ENCODE data around the gene CLNK.

CLNK gene

DNA sequence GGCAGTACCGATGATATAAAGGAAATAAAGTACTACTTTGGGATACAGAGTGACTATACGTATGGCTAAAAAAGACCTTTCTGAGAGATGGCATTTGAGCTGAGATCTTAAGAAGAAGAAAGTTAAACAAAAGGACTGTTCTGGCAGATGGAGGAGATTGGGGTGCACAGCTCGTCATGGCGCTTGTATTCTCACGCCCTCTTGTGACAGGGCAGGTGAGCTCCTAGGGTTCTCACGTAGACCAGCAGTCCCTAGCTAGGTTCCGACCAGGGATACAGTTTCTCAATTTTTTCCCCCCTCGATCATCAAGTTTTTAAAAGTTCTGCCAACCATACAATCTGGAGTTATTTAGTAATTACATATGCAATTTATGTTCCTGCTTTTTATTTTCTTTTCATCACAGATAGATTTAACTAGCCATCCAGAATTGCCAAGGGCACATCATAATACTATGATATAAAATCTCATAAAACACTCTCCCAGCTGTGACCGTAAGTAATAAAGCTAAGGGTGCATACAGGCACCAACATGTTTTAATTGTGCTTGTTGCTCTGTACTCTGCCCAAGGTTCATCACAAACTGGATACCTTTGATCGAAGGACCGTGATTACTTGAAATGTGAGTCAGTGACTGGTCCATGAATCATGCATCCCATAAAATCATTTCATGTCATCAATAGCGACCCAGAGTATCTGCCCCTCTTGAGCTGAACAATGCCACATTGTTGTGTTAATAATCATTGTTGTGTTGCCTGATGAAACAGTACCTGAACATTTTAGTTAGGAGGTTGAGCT is 157.9 kb downstream of the CLNK start:
- Mint-ChIP-seq H3K4me3 (no peak overlapping the region), H3K27ac (no peak overlapping the region), H3K27me3 (no peaks in the 10 kb centered on the region), H3K36me3 (no peaks in the 10 kb centered on the region), H3K9me3 (ENCODE audit: low read depth) (no peaks in the 10 kb centered on the region), H3K4me1 (ENCODE audit: low read depth) (no peaks in the 10 kb centered on the region)

DNA sequence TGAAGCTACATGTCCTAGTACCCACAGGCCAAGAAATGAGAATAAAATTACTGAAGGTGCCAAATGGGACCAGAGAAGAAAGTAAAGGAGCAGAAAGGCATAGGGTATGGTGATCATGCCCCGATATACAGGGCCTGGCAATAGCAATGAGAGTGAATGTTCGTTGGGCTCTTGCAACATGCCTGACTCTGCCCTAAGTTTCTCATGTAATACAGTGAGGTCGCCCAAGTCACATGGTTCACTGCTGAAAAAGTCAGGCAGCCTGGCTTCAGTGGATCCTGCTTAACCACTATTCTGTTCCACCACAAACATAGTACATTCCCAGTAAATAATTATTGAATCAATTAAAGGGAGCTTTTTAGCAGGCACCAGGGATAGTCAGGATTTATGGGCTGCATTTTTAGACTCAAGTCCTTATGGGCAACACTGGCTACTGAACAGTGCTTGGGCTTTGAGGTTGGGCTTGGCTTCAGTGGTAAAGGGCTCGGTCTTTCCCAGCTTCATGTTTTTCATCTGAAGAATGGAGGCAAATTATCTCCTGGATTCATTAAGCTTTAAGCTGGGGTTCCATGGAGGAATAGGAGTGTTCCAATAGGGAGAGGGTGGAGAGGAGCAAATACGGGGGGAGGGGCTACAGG is 160.3 kb downstream of the CLNK start:
- H3K4me1 Mint-ChIP-seq (ENCODE audit: low read depth), result no peaks in the 10 kb centered on the region
- no peak overlapping the region for H3K27ac Mint-ChIP-seq
- no peaks in the 10 kb centered on the region for H3K27me3 Mint-ChIP-seq
- H3K36me3 Mint-ChIP-seq, result no peaks in the 10 kb centered on the region
- no peaks in the 10 kb centered on the region for H3K9me3 Mint-ChIP-seq (ENCODE audit: low read depth)
- no peak overlapping the region for H3K4me3 Mint-ChIP-seq

DNA sequence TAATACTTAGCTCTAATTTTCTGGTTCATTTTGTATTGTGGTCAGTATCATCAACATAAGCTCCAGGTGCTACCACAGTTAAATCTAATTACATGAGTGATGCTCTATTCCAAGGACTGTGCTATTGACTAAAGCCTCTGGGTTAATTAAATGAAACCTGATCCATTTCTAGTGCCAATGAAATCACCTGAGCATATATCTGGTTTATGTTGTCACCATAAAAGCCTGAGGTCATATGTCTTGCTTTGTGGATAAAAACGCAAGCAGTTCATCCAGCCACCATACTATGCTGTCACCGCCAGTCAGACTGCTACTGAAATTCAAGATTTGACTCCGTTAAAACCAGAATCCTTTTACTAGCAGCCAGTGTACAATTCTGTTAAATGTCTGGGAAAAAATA is 163.1 kb downstream of the CLNK start:
- Mint-ChIP-seq H3K36me3 (no peaks in the 10 kb centered on the region), H3K9me3 (ENCODE audit: low read depth) (no peaks in the 10 kb centered on the region), H3K27me3 (no peaks in the 10 kb centered on the region), H3K27ac (no peak overlapping the region), H3K4me3 (no peak overlapping the region), H3K4me1 (ENCODE audit: low read depth) (no peaks in the 10 kb centered on the region)

DNA sequence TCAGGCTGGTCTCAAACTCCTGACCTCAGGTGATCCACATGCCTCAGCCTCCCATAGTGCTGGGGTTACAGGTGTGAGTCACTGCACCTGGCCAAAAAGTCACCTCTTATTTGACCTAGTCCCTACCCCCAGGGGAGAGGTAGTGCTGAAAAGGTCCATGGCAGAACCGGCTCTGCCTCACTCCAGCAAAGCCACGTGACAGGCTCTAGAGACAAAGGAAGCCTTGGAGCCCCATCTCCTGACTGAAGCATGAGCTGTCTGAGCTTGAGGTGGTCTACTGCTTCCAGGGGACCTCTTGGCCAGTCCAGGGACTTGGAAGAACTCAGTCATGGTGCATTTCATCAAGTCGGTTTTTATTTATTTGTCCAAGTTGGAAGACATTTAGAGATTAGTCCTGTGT is 174.8 kb downstream of the CLNK start:
- Mint-ChIP-seq H3K27me3 (no peaks in the 10 kb centered on the region), H3K27ac (no peak overlapping the region), H3K4me3 (no peak overlapping the region), H3K4me1 (ENCODE audit: low read depth) (peaks cover 4% of the 10 kb centered on the region), H3K9me3 (ENCODE audit: low read depth) (peaks cover 5% of the 10 kb centered on the region), H3K36me3 (peaks cover 2% of the 10 kb centered on the region)

DNA sequence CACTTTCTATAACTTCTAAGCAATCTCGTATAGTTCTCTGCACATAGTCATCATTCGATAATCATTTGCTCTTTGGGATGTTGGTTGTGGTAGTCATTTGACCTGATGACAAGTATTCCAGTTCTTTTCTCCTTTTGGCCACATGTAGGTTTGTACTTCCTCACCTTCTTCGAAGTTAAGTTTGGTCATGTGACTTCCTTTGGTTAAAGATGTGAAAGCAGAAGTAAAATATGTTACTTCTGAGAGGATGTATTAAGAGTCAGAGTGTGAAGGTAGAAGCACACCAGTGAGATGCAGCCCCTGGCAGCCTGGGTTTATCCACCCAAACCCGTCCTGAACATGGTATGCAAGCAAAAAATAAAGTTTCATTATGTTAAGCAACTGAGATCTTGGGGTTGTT is 178.5 kb downstream of the CLNK start:
- Mint-ChIP-seq H3K27me3 (peaks cover 2% of the 10 kb centered on the region), H3K9me3 (ENCODE audit: low read depth) (peaks cover 5% of the 10 kb centered on the region), H3K27ac (no peak overlapping the region), H3K4me1 (ENCODE audit: low read depth) (peaks cover 4% of the 10 kb centered on the region), H3K36me3 (peaks cover 2% of the 10 kb centered on the region), H3K4me3 (no peak overlapping the region)

DNA sequence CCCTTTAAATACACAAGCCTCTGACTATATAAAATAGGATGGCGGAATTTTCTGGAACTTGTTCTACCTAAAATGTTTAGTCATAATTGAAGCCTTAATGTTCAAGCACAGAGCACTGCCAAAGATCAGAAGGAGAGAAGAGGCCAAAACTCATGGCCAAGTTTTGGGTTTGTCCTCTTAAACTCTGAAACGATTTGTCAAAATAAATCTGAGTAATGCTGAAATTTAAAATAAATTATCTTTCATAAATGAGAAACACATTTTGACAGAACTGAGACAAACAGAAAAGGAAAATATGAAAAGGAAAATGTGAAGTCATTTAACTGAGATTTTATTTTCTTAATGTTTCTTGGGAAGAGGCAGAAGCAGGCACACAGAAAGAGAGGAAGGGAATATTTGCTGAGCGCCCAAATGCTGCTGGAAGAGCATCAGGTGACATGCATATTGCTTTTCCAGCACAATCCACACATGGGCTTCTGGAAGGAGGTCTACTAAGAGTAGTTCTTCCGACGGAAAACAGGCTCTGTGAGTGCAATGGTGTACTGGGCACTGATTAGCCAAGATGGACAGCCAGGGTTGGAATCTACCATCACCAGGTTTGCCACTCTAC is 179.9 kb downstream of the CLNK start:
- peaks cover 5% of the 10 kb centered on the region for H3K9me3 Mint-ChIP-seq (ENCODE audit: low read depth)
- H3K4me1 Mint-ChIP-seq (ENCODE audit: low read depth), result peaks cover 4% of the 10 kb centered on the region
- no peak overlapping the region for H3K27ac Mint-ChIP-seq
- H3K4me3 Mint-ChIP-seq, result no peak overlapping the region
- peaks cover 2% of the 10 kb centered on the region for H3K36me3 Mint-ChIP-seq
- H3K27me3 Mint-ChIP-seq, result peaks cover 6% of the 10 kb centered on the region

DNA sequence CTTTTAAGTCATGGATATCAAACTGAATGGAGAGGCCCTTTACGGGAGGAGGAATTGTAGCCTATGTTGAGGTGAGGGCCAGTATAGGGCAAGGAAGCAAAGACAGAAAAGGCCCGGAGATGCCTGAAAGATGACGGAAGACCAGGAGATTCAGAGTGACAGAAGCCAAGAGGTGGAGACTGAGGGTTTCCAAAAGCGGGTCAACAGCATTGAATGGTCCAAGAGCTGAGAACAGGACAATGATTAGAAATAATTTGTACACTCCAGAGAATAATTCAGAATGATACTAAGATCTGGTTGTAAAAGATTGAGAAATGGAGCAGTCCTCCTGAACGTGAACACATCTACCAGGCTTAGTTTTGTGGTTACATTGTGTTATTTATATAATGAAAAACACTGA is 181.9 kb downstream of the CLNK start:
- H3K4me3 Mint-ChIP-seq, result no peak overlapping the region
- H3K4me1 Mint-ChIP-seq (ENCODE audit: low read depth), result peaks cover 4% of the 10 kb centered on the region
- peaks cover 2% of the 10 kb centered on the region for H3K36me3 Mint-ChIP-seq
- H3K27me3 Mint-ChIP-seq, result peaks cover 8% of the 10 kb centered on the region
- no peak overlapping the region for H3K27ac Mint-ChIP-seq
- H3K9me3 Mint-ChIP-seq (ENCODE audit: low read depth), result peaks cover 5% of the 10 kb centered on the region

DNA sequence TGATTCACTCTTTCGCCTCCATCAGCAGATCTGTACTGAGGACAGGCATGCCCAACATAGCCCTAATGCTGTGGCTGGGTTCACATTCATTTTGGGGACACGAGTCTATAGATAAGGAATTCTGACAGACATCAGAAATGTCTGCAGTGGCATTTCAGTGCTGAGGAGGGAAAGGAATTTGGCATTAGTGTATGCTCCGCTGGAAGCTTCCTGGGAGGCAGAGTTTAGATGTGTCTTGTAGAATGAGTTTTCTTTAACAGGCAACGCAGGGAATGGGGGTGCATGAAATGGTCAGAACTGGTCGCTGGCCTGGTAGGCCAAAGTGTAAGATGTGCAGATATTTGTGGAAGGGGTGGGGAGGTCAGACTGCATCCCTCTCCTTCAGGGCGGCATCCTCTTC is 183.8 kb downstream of the CLNK start:
- H3K27ac Mint-ChIP-seq, result no peak overlapping the region
- no peaks in the 10 kb centered on the region for H3K36me3 Mint-ChIP-seq
- H3K27me3 Mint-ChIP-seq, result peaks cover 8% of the 10 kb centered on the region
- no peaks in the 10 kb centered on the region for H3K9me3 Mint-ChIP-seq (ENCODE audit: low read depth)
- no peak overlapping the region for H3K4me3 Mint-ChIP-seq
- no peaks in the 10 kb centered on the region for H3K4me1 Mint-ChIP-seq (ENCODE audit: low read depth)

DNA sequence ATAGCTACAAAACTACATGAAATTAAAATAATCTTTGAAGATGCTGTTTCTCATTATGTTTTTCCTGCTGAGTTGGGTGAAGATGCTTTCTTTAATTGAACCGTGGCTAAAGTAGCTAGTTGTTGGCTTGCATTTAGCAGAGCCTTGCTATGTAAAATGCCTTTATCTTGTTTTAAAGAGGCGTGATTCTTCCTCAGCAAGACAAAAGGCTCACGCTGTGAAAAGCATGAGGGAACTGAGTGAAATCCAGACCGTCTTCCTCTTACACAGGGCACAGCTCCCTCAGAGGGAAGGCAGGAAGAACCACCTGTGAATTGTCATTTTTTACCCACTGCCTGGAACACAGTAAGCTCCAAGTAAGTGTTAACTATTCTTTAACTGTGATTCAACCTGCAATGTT is 188.4 kb downstream of the CLNK start:
- Mint-ChIP-seq H3K36me3 (no peaks in the 10 kb centered on the region), H3K27me3 (peaks cover 7% of the 10 kb centered on the region), H3K9me3 (ENCODE audit: low read depth) (no peaks in the 10 kb centered on the region)

DNA sequence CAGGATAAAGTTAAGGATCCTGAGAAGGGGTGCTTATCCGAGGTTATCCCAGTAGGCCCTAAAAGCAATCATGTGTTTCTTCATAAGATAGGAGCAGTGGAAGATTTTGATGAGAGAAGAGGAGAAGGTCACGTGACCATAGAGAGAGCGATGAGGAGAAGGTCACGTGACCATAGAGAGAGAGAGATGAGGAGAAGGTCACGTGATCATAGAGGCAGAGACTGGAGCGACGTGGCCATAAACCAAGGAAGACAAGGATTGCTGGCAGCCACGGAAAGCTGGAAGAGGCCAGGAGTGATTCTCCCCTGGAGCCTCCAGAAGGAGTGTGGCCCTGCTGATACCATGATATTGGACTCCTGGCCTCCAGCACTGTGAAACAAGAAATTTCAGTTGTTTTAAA is 188.9 kb downstream of the CLNK start:
- no peaks in the 10 kb centered on the region for H3K4me1 Mint-ChIP-seq (ENCODE audit: low read depth)
- no peaks in the 10 kb centered on the region for H3K9me3 Mint-ChIP-seq (ENCODE audit: low read depth)
- no peak overlapping the region for H3K27ac Mint-ChIP-seq
- H3K4me3 Mint-ChIP-seq, result no peak overlapping the region
- H3K27me3 Mint-ChIP-seq, result peaks cover 5% of the 10 kb centered on the region
- no peaks in the 10 kb centered on the region for H3K36me3 Mint-ChIP-seq

More for the DNA sequence above, 188.4 kb downstream of the CLNK start:
- H3K4me3 Mint-ChIP-seq, result no peak overlapping the region
- no peaks in the 10 kb centered on the region for H3K4me1 Mint-ChIP-seq (ENCODE audit: low read depth)
- H3K27ac Mint-ChIP-seq, result no peak overlapping the region

DNA sequence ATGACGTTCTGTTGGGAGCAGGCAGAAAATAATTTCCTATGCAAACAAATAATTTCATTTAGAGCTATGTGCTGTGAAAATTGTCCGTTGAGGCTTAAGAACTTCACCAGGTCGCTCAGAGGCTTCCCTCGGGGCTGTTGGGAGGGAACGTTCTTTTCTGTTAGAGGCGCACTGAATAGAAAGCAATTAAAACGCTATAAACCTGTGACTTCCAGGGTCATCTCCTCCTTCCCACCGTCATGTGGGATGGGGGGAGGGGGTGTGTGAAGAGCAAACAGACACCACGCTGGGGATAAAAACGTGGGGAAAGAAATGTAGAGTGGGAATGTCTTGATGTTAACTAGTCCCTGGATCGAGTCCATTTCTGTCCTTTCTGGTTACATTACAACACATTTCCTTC is 192.1 kb downstream of the CLNK start:
- Mint-ChIP-seq H3K9me3 (ENCODE audit: low read depth) (no peaks in the 10 kb centered on the region), H3K4me1 (ENCODE audit: low read depth) (no peaks in the 10 kb centered on the region), H3K4me3 (no peak overlapping the region), H3K27me3 (peaks cover 2% of the 10 kb centered on the region), H3K27ac (no peak overlapping the region), H3K36me3 (no peaks in the 10 kb centered on the region)

DNA sequence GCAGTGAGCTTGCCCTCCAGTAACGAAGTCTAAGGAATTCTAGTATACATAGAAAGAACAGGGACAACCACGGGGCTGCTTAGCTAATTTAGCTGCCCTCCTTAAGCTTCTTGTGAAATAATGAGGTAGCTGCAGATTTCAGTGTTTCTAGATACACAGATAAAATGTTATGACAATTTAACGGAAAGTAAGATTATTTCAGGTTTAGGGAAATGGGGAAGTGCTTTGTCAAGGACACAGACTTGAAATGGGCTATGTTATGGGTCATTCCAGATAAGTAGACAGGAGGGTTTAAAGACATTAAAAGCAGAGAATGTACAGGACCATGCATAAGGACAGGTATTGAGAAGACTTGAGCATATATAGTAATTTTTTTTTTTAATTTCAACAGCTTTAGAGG is 193.2 kb downstream of the CLNK start:
- Mint-ChIP-seq H3K4me1 (ENCODE audit: low read depth) (no peaks in the 10 kb centered on the region), H3K36me3 (no peaks in the 10 kb centered on the region), H3K27me3 (peaks cover 2% of the 10 kb centered on the region), H3K9me3 (ENCODE audit: low read depth) (no peaks in the 10 kb centered on the region), H3K27ac (no peak overlapping the region), H3K4me3 (no peak overlapping the region)

DNA sequence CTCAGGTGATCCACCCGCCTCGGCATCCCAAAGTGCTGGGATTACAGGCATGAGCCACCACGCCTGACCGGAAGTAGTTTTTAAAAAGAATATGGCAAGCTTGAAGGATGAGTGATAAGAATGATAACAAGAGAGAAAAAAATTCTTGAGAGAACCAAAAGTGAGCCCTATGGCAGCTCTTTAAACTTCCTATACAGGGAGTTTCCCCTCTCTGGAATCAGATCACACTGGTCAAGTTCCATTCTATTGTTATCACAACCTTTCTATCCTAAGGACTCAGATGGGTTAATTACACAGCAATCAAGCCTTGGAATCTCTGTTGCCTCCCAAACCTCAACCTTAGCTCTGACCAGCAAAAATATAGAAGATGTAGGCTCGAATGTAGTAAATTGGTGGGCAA is 193.6 kb downstream of the CLNK start:
- Mint-ChIP-seq H3K36me3 (no peaks in the 10 kb centered on the region), H3K4me1 (ENCODE audit: low read depth) (no peaks in the 10 kb centered on the region), H3K9me3 (ENCODE audit: low read depth) (no peaks in the 10 kb centered on the region), H3K4me3 (no peak overlapping the region), H3K27ac (no peak overlapping the region), H3K27me3 (peaks cover 2% of the 10 kb centered on the region)

DNA sequence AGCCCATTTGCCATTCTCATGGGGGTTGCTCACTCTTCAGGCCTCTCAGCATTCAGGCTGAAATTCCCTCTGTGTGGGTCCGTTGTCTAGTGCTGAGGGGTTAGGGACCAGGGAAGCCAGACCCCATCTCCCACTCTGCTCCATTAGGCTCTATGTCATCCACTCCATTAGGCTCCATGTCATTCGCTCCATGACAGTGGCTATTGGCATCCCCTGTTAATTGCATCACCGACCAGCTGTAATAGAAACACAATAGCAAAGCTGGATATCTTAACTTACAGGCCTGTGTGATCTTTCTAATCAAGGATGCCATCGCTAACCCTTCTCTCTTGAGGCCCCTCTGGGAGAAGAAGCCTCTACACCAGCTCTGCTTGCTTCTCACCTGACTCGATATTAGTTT is 201.7 kb downstream of the CLNK start:
- H3K27ac Mint-ChIP-seq, result no peak overlapping the region
- no peaks in the 10 kb centered on the region for H3K4me1 Mint-ChIP-seq (ENCODE audit: low read depth)
- no peaks in the 10 kb centered on the region for H3K36me3 Mint-ChIP-seq
- H3K9me3 Mint-ChIP-seq (ENCODE audit: low read depth), result no peaks in the 10 kb centered on the region
- no peak overlapping the region for H3K4me3 Mint-ChIP-seq
- no peaks in the 10 kb centered on the region for H3K27me3 Mint-ChIP-seq

DNA sequence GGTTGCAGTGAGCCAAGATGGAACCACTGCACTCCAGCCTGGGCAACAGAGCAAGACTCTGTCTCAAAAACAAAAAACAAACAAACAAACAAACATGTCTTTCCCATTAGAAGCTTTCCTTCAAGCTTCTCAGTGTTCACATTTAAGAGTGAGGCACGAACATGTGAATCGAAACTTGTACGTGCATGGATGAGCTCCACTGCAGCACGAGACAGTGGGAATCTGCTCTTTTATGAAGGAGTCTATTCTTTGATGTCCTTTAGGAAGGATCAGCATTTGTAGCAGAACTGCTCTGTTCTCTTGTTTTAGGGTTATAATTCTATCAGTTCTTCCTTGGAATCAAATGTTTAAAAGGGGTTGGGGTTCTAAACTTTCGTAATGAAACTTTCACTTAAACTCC is 204.0 kb downstream of the CLNK start:
- Mint-ChIP-seq H3K36me3 (no peaks in the 10 kb centered on the region), H3K4me1 (ENCODE audit: low read depth) (peaks cover 4% of the 10 kb centered on the region), H3K4me3 (no peak overlapping the region), H3K27me3 (no peaks in the 10 kb centered on the region), H3K9me3 (ENCODE audit: low read depth) (no peaks in the 10 kb centered on the region), H3K27ac (no peak overlapping the region)
